SU-DHL-6 (cell line): Measurements from ENCODE around the gene BEGAIN.

Experiments
- H2AFZ ChIP-seq: fragments of 200-600 bp; sonication (generic); 2 replicates; pipeline ENCODE4 v1.6.1; 2014; ENCODE audit warnings: low read depth, mild to moderate bottlenecking, moderate library complexity, mixed read lengths, antibody characterized with exemption, low read length; ENCODE audit not compliant: severe bottlenecking
- H3F3A ChIP-seq: fragments of 200-600 bp; shearing (Covaris generic); 2 replicates; pipeline ENCODE4 v1.6.0; 2016; ENCODE audit warnings: antibody characterized with exemption, mild to moderate bottlenecking; ENCODE audit not compliant: insufficient read depth
- H3K27ac ChIP-seq: fragments of 200-600 bp; sonication (generic); 2 replicates; pipeline ENCODE4 v1.5.1; 2016; ENCODE audit warnings: low read depth, mild to moderate bottlenecking, low read length, moderate library complexity, mixed read lengths
- H3K27me3 ChIP-seq: fragments of 200-600 bp; sonication (generic), shearing (Covaris generic); 2 replicates; pipeline ENCODE4 v1.6.0; 2014; ENCODE audit warnings: mild to moderate bottlenecking, low read length
- H3K36me3 ChIP-seq: fragments of 200-600 bp; sonication (generic); 2 replicates; pipeline ENCODE4 v1.6.1; 2014; ENCODE audit warnings: mild to moderate bottlenecking, low read length, mixed read lengths
- H3K4me2 ChIP-seq: fragments of 300-600, 200-600 bp; shearing (Covaris generic), sonication (generic); 2 replicates; pipeline ENCODE4 v1.6.0; 2014; ENCODE audit warnings: low read length, low read depth, mild to moderate bottlenecking; ENCODE audit not compliant: poor library complexity, severe bottlenecking
- H3K4me3 ChIP-seq: fragments of 200-600 bp; sonication (generic); 2 replicates; pipeline ENCODE4 v1.5.1; 2014; ENCODE audit warnings: antibody characterized with exemption, low read length, mild to moderate bottlenecking, mixed read lengths; ENCODE audit not compliant: insufficient read depth, poor library complexity, severe bottlenecking
- H3K79me2 ChIP-seq: fragments of 200-600 bp; sonication (generic); 2 replicates; pipeline ENCODE4 v1.6.1; 2014; ENCODE audit warnings: mild to moderate bottlenecking, low read length, moderate library complexity; ENCODE audit not compliant: insufficient read depth
- H3K9ac ChIP-seq: fragments of 200-600 bp; sonication (generic); 2 replicates; pipeline ENCODE4 v1.7.0; 2014; ENCODE audit warnings: mild to moderate bottlenecking, low read length
- H3K9me2 ChIP-seq: fragments of 200-600 bp; sonication (generic); replicated peaks from 2 replicates; pipeline ENCODE4 v1.6.1; 2014; ENCODE audit warnings: low read length; ENCODE audit not compliant: insufficient read depth
- H3K9me3 ChIP-seq: fragments of 200-600 bp; sonication (generic); 2 replicates; pipeline ENCODE4 v1.6.1; 2014; ENCODE audit warnings: low read length, mixed read lengths; ENCODE audit not compliant: insufficient read depth
- H4K20me1 ChIP-seq: fragments of 200-600 bp; sonication (generic); 2 replicates; pipeline ENCODE4 v1.6.1; 2014; ENCODE audit warnings: low read depth, mild to moderate bottlenecking, antibody characterized with exemption, low read length, moderate library complexity, mixed read lengths
- EZH2phosphoT487 ChIP-seq: fragments of 200-600 bp; sonication (generic), shearing (Covaris generic); conservative IDR thresholded peaks from 2 replicates; pipeline ENCODE4 v1.6.1; 2018; ENCODE audit warnings: mild to moderate bottlenecking, antibody characterized with exemption, low read length, moderate library complexity, mixed read lengths
- TF ChIP-seq, protein P1 (sequence below): fragments of 200-600 bp; sonication (generic); IDR thresholded peaks from one replicate; pipeline ENCODE4 v1.5.1; 2017; ENCODE audit warnings: antibody characterized with exemption, mild to moderate bottlenecking, low read length, moderate library complexity; ENCODE audit not compliant: insufficient read depth, poor library complexity, severe bottlenecking

BEGAIN gene

DNA sequence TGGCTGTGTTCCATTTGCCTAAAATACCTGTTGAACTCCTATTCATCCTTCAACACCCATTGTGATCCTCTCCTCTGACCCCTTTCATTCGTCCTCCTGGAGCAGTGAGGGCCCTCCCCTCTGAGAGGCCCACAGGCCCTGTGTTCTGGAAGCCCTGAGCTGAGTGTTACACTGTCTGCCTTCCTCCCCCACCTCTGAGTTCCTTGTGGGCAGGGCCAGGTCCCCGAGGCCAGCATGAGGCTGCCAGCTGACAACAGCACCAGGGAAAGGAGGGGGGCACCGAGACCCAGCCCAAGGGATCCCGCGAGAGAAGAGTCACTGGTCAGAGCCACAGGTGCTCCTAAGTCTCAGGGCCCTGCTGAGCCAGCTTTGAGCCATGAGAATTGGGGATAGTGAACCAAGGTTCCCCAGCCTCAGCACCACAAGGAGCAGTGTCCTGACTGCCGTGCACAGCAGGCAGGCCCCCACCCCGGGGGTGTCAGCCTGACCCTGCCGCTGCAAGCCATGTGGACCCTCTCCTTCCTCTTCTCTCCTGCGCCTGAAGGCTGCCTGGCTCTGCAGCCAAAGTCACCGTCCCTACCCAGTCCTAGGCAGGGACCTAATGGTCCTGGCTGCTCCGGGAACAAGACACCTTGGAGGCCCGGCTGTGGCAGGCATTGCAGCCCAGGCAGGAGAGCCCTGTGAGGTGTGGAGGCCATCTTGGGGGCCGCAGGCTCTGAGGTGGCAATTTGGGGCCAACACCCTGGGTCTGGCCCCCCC, 52.5 kb downstream of the BEGAIN start:
- Histone ChIP-seq H3K27ac (no peak overlapping the region), H3K4me3 (no peak overlapping the region), H3K9me2 (no peaks in the 10 kb centered on the region), H4K20me1 (no peaks in the 10 kb centered on the region), H3F3A (no peaks in the 10 kb centered on the region), H2AFZ (no peak overlapping the region), H3K79me2 (no peaks in the 10 kb centered on the region), H3K4me2 (no peak overlapping the region), H3K36me3 (no peaks in the 10 kb centered on the region), H3K27me3 (no peaks in the 10 kb centered on the region), H3K9me3 (no peaks in the 10 kb centered on the region), H3K9ac (no peak overlapping the region)
- no peak for TF ChIP-seq EZH2phosphoT487
- TF ChIP-seq, protein P1, sequence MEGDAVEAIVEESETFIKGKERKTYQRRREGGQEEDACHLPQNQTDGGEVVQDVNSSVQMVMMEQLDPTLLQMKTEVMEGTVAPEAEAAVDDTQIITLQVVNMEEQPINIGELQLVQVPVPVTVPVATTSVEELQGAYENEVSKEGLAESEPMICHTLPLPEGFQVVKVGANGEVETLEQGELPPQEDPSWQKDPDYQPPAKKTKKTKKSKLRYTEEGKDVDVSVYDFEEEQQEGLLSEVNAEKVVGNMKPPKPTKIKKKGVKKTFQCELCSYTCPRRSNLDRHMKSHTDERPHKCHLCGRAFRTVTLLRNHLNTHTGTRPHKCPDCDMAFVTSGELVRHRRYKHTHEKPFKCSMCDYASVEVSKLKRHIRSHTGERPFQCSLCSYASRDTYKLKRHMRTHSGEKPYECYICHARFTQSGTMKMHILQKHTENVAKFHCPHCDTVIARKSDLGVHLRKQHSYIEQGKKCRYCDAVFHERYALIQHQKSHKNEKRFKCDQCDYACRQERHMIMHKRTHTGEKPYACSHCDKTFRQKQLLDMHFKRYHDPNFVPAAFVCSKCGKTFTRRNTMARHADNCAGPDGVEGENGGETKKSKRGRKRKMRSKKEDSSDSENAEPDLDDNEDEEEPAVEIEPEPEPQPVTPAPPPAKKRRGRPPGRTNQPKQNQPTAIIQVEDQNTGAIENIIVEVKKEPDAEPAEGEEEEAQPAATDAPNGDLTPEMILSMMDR, result no peak

DNA sequence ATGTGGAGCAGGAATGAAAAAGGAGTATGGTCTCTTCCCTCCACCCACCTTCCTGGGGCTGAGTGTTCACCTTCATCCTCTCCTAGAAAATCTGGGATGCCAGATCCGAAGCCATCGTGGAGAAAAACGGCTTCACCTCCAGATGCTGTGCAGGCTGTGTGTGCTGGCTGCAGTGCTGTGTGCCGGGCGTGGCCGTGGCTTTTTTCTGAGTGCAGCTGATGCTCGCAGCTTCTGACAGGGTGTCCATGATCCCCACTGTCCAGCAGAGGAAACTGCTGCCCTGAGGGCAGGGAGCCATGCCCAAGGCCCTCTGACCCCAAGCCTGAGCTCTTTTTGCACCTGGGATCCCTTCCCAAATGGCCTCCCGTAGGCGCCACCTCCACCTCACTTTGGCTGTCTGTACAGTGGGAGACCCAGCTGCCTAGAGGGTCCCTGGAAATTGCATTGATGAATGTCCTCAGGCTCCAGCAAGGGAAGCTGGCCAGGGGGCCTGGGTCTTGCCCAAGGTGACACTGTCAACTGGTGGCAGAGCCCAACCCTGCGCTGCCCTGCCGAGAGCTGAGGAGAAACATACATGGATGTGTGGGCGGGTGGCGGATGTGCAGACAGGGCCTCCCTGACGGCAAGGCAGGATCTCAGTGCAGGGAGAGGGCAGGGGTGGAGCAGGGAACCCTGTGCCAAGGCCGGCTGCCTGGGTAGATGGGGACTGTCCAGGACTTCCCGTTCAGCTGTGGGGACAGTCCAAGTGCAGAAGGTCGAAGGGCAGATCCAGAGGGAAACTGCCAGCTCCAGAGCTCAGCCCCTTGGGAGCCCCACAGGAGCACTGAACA, 53.3 kb downstream of the BEGAIN start:
- Histone ChIP-seq H4K20me1 (no peaks in the 10 kb centered on the region), H3K79me2 (no peaks in the 10 kb centered on the region), H2AFZ (no peak overlapping the region), H3K27me3 (no peaks in the 10 kb centered on the region), H3F3A (no peaks in the 10 kb centered on the region), H3K9me2 (no peaks in the 10 kb centered on the region), H3K4me3 (no peak overlapping the region), H3K36me3 (no peaks in the 10 kb centered on the region), H3K4me2 (no peak overlapping the region), H3K27ac (no peak overlapping the region), H3K9me3 (no peaks in the 10 kb centered on the region), H3K9ac (no peak overlapping the region)
- TF ChIP-seq EZH2phosphoT487, result no peak
- TF ChIP-seq, protein P1, result no peak

DNA sequence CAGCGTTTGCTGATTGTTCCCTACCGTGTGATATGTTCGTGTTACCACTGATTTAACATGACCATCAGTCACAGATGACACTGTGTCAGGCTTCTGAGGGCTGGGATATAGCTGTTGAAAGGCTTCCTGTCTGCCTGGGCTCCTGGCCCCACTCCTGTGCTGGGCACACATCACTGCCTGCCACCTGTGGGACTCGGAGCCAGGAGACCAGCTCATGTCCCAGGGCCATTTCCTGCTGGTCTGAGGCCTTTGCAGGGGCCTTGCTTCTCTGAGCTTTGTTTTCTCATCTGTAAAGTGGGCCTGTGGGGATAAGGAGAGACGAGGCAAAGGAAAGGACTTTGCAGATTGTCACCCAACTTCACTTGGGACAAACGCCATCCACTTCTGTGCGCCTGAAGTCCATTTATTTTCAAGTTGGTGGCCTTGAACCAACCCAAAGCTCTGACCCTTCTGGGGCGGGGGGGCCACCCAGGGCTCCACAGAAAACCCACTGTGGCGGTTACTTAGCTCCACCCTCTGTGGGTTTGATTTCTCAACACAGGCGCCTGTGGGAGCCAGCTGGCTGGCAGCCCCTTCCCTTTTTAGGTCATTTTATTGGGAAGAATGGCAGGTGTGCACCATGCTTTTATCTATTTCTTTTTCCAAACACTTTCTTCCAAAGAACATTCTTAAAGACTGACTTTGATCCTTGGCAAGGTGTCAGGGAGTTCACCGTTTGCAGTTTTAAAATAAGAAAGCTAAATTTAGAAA, 54.1 kb downstream of the BEGAIN start:
- Histone ChIP-seq H3K9me2 (no peaks in the 10 kb centered on the region), H3K27me3 (no peaks in the 10 kb centered on the region), H3K79me2 (no peaks in the 10 kb centered on the region), H4K20me1 (no peaks in the 10 kb centered on the region), H2AFZ (no peak overlapping the region), H3K9me3 (no peaks in the 10 kb centered on the region), H3K4me3 (no peak overlapping the region), H3F3A (no peaks in the 10 kb centered on the region), H3K9ac (no peak overlapping the region), H3K4me2 (no peak overlapping the region), H3K27ac (no peak overlapping the region), H3K36me3 (no peaks in the 10 kb centered on the region)
- no peak for TF ChIP-seq EZH2phosphoT487
- TF ChIP-seq, protein P1, result no peak
